SH-SY5Y (cell line): Measurements from ENCODE around the gene EPHA10.

Source experiments
- GATA2 ChIP-seq: IDR thresholded peaks from 2 replicates; pipeline ENCODE4 v1.6.1; 2011; ENCODE audit warnings: mild to moderate bottlenecking, low read depth, low read length
- GATA3 ChIP-seq: IDR thresholded peaks from 2 replicates; pipeline ENCODE4 v1.6.1; 2011; ENCODE audit warnings: low read depth, mild to moderate bottlenecking, low read length, moderate library complexity

- TF ChIP-seq GATA3 (no peak), GATA2 (no peak)
These were observed 38.9 kb downstream of the EPHA10 start for GRCh38 chr1:37725851-37726613.
